Endodermal cell (in vitro differentiated cells): ENCODE results near the gene FAM53C. TPM values are rescaled to one million over a fixed set of nuclear protein-coding genes. Genes with fewer than 3 reads are reported as not detected.

Source experiments
- DNase-seq: peaks from one replicate; pipeline ENCODE4 v3.0.0-alpha.2; 2017
- H3K27ac ChIP-seq: 2 replicates; pipeline ENCODE4 v1.5.1; 2013; ENCODE audit warnings: mild to moderate bottlenecking, low read depth, low read length, moderate library complexity
- H3K27me3 ChIP-seq: 2 replicates; pipeline ENCODE4 v1.6.1; 2013; ENCODE audit warnings: mild to moderate bottlenecking, low read length, moderate library complexity; ENCODE audit not compliant: insufficient read depth, control insufficient read depth, poor library complexity, severe bottlenecking
- H3K36me3 ChIP-seq: 2 replicates; pipeline ENCODE4 v1.7.0; 2013; ENCODE audit warnings: mild to moderate bottlenecking, low read length, moderate library complexity; ENCODE audit not compliant: control insufficient read depth, insufficient read depth
- H3K4me1 ChIP-seq: one replicate; pipeline ENCODE4 v1.7.0; 2013; ENCODE audit warnings: low read length; ENCODE audit not compliant: control insufficient read depth, insufficient read depth
- H3K4me3 ChIP-seq: 2 replicates; pipeline ENCODE4 v1.5.1; 2013; ENCODE audit warnings: mild to moderate bottlenecking, low read length, moderate library complexity
- H3K9ac ChIP-seq: 2 replicates; pipeline ENCODE4 v1.6.1; 2013; ENCODE audit warnings: mild to moderate bottlenecking, low read length, moderate library complexity; ENCODE audit not compliant: poor library complexity, severe bottlenecking; ENCODE audit errors: extremely low read depth
- H3K9me3 ChIP-seq: 2 replicates; pipeline ENCODE4 v1.6.1; 2013; ENCODE audit warnings: mild to moderate bottlenecking, low read length, moderate library complexity; ENCODE audit not compliant: control insufficient read depth
- H3K27ac Mint-ChIP-seq: 2 replicates; pipeline ENCODE4 v1.8.0; 2020; ENCODE audit warnings: mixed read lengths
- H3K27me3 Mint-ChIP-seq: 2 replicates; pipeline ENCODE4 v1.8.0; 2021; ENCODE audit warnings: mild to moderate bottlenecking, mixed read lengths; ENCODE audit not compliant: insufficient read depth
- H3K36me3 Mint-ChIP-seq: 2 replicates; pipeline ENCODE4 v1.8.0; 2020; ENCODE audit warnings: low read depth, mixed read lengths
- H3K4me1 Mint-ChIP-seq: 2 replicates; pipeline ENCODE4 v1.8.0; 2020; ENCODE audit warnings: mixed read lengths
- H3K4me3 Mint-ChIP-seq: 2 replicates; pipeline ENCODE4 v1.8.0; 2020; ENCODE audit warnings: mild to moderate bottlenecking, moderate library complexity, mixed read lengths
- H3K9me3 Mint-ChIP-seq: 2 replicates; pipeline ENCODE4 v1.8.0; 2020; ENCODE audit warnings: mild to moderate bottlenecking, mixed read lengths
- CTCF ChIP-seq: fragments of 200-600 bp; sonication (generic); conservative IDR thresholded peaks from 2 replicates; pipeline ENCODE4 v1.5.0; 2021; ENCODE audit warnings: antibody characterized with exemption, mild to moderate bottlenecking
- WGBS, 2 experiments: methylation state at CpG; one replicate each; pipeline versions ENCODE4 v1.1.5 to v1.1.7; 2013; ENCODE audit warnings: missing lambda C conversion rate in 2 of 2, mixed read lengths in 1 of 2; ENCODE audit not compliant: insufficient coverage in 1 of 2, insufficient read length in 1 of 2; 5-methylcytosine and 5-hydroxymethylcytosine counted together
- total RNA-seq, 2 donors: library from RNA; stranded (reverse); fragmentation: NEBNext Ultra II Directional in 1 of 2; extraction: Animal tissue kit (Norgen Biotek cat#: 25700) in 1 of 2; gene quantifications; 2 replicates in 1 of 2; 3 replicates in 1 of 2; pipeline ENCODE4 v1.2.1, GENCODE V29; 2021

Gene FAM53C
- total RNA-seq, 2 donors from 2014 or later = 41.6 to 46.4 TPM

DNA sequence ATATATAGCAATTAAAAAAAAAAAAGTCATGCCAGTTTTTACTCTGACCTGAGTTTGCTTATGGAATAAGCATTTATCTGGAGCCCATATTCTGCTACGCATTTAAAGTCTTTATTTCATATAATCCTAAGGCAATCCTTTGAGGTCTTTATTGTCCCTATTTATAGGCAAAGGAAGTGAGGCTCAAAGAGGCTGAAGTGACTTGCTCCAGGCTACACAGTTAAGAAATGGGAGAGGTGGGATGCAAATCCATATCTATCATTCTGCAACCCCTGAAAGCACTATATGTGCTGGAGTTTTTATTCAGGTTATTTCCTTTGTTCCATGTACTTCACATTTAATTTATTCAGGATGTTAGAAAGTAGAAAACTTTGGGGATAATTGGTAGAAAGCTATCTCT, 26.5 kb downstream of the FAM53C start:
- Histone ChIP-seq H3K9ac (no peak overlapping the region), H3K27me3 (no peaks in the 10 kb centered on the region), H3K36me3 (peaks cover 3% of the 10 kb centered on the region), H3K4me3 (no peak overlapping the region), H3K9me3 (no peaks in the 10 kb centered on the region), H3K27ac (no peak overlapping the region), H3K4me1 (no peaks in the 10 kb centered on the region)
- no peak for DNase-seq
- no peak overlapping the region for H3K27ac Mint-ChIP-seq
- H3K36me3 Mint-ChIP-seq = peaks cover 2% of the 10 kb centered on the region
- H3K27me3 Mint-ChIP-seq = no peaks in the 10 kb centered on the region
- no peak overlapping the region for H3K4me3 Mint-ChIP-seq
- peaks cover 4% of the 10 kb centered on the region for H3K4me1 Mint-ChIP-seq
- H3K9me3 Mint-ChIP-seq = no peaks in the 10 kb centered on the region
- TF ChIP-seq CTCF = no peak
- 100% methylated on average over 1 of the region's 1 CpG for WGBS, 2 experiments

DNA sequence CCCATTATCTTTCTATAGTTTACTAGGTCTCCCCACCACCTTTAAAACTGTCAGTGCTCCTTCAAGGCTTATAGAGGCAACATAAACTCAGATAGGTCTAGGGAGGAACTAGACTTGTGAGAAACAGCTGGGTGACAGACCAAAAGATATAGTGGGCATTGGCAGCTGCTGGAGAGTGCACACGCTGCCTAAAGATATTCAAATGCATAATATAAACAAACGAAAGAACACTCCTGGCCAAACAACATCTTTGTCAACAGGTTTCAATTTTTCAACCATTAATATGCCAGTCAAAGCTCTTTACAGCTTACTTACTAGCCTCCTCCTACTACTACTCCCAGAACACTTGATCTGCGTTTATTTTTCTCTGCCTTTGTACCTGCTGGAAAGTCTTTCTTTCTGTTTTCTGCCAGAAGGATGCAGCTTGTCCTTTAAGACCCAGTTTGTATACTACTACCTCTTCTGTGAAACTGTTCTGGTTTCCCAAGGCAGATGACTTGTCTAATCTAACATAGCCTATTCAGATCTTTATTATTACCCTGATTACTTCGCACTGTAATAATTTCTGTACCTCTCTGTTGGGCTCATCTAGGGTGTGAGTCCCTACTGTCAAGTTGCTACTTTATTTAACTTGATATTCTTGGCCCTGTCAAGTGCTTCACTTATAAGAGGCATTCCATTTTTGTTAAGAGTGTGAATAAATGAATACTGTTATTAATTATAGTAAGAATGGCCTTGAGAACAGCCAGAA, 28.7 kb downstream of the FAM53C start:
- no peak for TF ChIP-seq CTCF

DNA sequence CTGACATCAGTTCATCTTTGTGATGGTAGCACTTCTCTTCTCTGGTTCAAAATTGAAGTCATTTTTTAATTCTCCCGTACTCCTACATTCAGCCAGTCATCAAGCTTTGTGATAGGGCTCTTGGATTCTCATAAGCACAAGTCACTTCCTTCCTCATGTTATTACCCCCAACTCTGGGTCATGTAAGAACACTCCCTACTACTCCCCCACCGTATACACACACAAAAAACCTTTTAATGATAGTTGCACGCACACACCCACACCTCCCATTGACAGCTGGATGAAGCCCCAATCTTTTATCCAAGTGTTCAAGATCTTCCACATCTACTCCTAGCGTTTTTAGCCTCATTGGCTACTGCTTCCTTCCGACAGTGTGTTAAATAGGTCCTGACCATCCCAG, 31.2 kb downstream of the FAM53C start:
- Mint-ChIP-seq H3K27ac (peak overlapping the region; percentile 1), H3K36me3 (peaks cover 5% of the 10 kb centered on the region), H3K4me3 (no peak overlapping the region), H3K27me3 (no peaks in the 10 kb centered on the region), H3K9me3 (no peaks in the 10 kb centered on the region), H3K4me1 (peaks cover 6% of the 10 kb centered on the region)
- H3K4me3 ChIP-seq = no peak overlapping the region
- H3K9ac ChIP-seq = no peak overlapping the region
- 90 to 91% methylated on average over 5 of the region's 5 CpGs for WGBS, 2 experiments
- H3K27me3 ChIP-seq = no peaks in the 10 kb centered on the region
- DNase-seq = no peak
- no peak overlapping the region for H3K27ac ChIP-seq
- no peaks in the 10 kb centered on the region for H3K4me1 ChIP-seq
- no peak for TF ChIP-seq CTCF
- peaks cover 14% of the 10 kb centered on the region for H3K36me3 ChIP-seq
- H3K9me3 ChIP-seq = no peaks in the 10 kb centered on the region

More for the DNA sequence above, 28.7 kb downstream of the FAM53C start:
- H3K27ac ChIP-seq = no peak overlapping the region
- Mint-ChIP-seq H3K36me3 (peaks cover 2% of the 10 kb centered on the region), H3K27me3 (no peaks in the 10 kb centered on the region), H3K9me3 (no peaks in the 10 kb centered on the region), H3K4me1 (peaks cover 6% of the 10 kb centered on the region), H3K27ac (peak overlapping the region; percentile 1), H3K4me3 (no peak overlapping the region)
- no peaks in the 10 kb centered on the region for H3K27me3 ChIP-seq
- H3K4me1 ChIP-seq = no peaks in the 10 kb centered on the region
- H3K4me3 ChIP-seq = no peak overlapping the region
- no peaks in the 10 kb centered on the region for H3K9me3 ChIP-seq
- H3K36me3 ChIP-seq = peaks cover 3% of the 10 kb centered on the region
- no peak for DNase-seq
- H3K9ac ChIP-seq = no peak overlapping the region
- 91 to 97% methylated on average over 4 of the region's 4 CpGs for WGBS, 2 experiments
